ENCODE data around the gene MPND. TPM values are rescaled to one million over a fixed set of nuclear protein-coding genes. Genes with fewer than 3 reads are reported as not detected.

The MPND gene
- total and polyA plus RNA-seq, 2 of the 13 experiments (the other 11 are each of a cell fraction or from before 2014, with no cell fraction given), result 10.8 to 15.8 TPM

GRCh38 chr19:4342615-4343369 is 570 bp upstream of the MPND start (continued):
- TF ChIP-seq ATF7-NPFF (CRISPR knock-in tag; IDR thresholded peaks at IDR 0.05; ENCODE audit: low read depth), result no peak
- TF ChIP-seq ZNF441 (CRISPR knock-in tag; IDR thresholded peaks at IDR 0.05; ENCODE audit: borderline replicate concordance), result peak; percentile 73
- peak; percentile 96 for TF ChIP-seq ZNF652 (CRISPR knock-in tag; IDR thresholded peaks at IDR 0.05; ENCODE audit: borderline replicate concordance, low read depth)
- TF ChIP-seq ZNF354B (CRISPR knock-in tag; IDR thresholded peaks at IDR 0.05), result no peak
- TF ChIP-seq CREM (IDR thresholded peaks at IDR 0.05), result peak; percentile 65
- no peak for TF ChIP-seq CREM (CRISPR knock-in tag; IDR thresholded peaks at IDR 0.05)
- TF ChIP-seq HMG20A (CRISPR knock-in tag; IDR thresholded peaks at IDR 0.05; ENCODE audit: borderline replicate concordance), result no peak
- peak; percentile 64; the same call in 1 of the 2 replicates for TF ChIP-seq ZNF710 (CRISPR knock-in tag; IDR thresholded peaks at IDR 0.05; ENCODE audit: borderline replicate concordance)
- TF ChIP-seq THAP11 (CRISPR knock-in tag; IDR thresholded peaks at IDR 0.05), result peak; percentile 56; the same call in 1 of the 2 replicates
- TF ChIP-seq SUZ12 (IDR thresholded peaks at IDR 0.05; ENCODE audit: low read depth, low read length), result no peak
- peak; percentile 12; the same call in 1 of the 2 replicates for TF ChIP-seq CEBPB (IDR thresholded peaks at IDR 0.05; ENCODE audit: borderline replicate concordance, low read depth, low read length)
- TF ChIP-seq RARG (CRISPR knock-in tag; IDR thresholded peaks at IDR 0.05; ENCODE audit: low read depth), result no peak
- TF ChIP-seq ZNF382 (CRISPR knock-in tag; IDR thresholded peaks at IDR 0.05; ENCODE audit: borderline replicate concordance), result no peak
- peak; percentile 100 for TF ChIP-seq PHF21A (CRISPR knock-in tag; IDR thresholded peaks at IDR 0.05)
- peak; percentile 83; the same call in 1 of the 2 replicates for TF ChIP-seq SALL1 (CRISPR knock-in tag; IDR thresholded peaks at IDR 0.05)
- peak; percentile 54 for TF ChIP-seq ZMYM4 (CRISPR knock-in tag; IDR thresholded peaks at IDR 0.05)
- no peak for TF ChIP-seq MAFG (CRISPR knock-in tag; IDR thresholded peaks at IDR 0.05)
- no peak for TF ChIP-seq ZNF841 (CRISPR knock-in tag; IDR thresholded peaks at IDR 0.05; ENCODE audit: borderline replicate concordance)
- peak; percentile 54 for TF ChIP-seq CEBPG (CRISPR knock-in tag; IDR thresholded peaks at IDR 0.05)
- peak; percentile 76 for TF ChIP-seq ZGPAT (CRISPR knock-in tag; IDR thresholded peaks at IDR 0.05)
- 0 out of 2 replicates have a peak, but pooled peaks have one; percentile 47 for TF ChIP-seq ZNF253 (CRISPR knock-in tag; IDR thresholded peaks at IDR 0.05; ENCODE audit: borderline replicate concordance)
- TF ChIP-seq ZNF17 (CRISPR knock-in tag; IDR thresholded peaks at IDR 0.05), result no peak
- no peak for TF ChIP-seq ZNF326 (CRISPR knock-in tag; IDR thresholded peaks at IDR 0.05; ENCODE audit: borderline replicate concordance)
- TF ChIP-seq ZFP41 (CRISPR knock-in tag; IDR thresholded peaks at IDR 0.05; ENCODE audit: borderline replicate concordance), result no peak
- peak; percentile 83; the same call in 1 of the 2 replicates for TF ChIP-seq ZXDC (CRISPR knock-in tag; IDR thresholded peaks at IDR 0.05)
- TF ChIP-seq NFKB2 (CRISPR knock-in tag; IDR thresholded peaks at IDR 0.05; ENCODE audit: borderline replicate concordance), result no peak; the same call in 1 of the 2 replicates

Data from HepG2 (cell line).